Stimulated activated CD4-positive, alpha-beta T cell treated with anti-CD3 and anti-CD28 coated beads, Interleukin-1b, Interleukin-23, amount 100 ng/mL, for 48 hours (primary cell): Measurements from ENCODE around the gene SMCO3.
A peak's percentile ranks its signal among the peaks of the same experiment; 100 is the strongest.
"Not testable (repeated sequence)": the region's sequence is repeated elsewhere in the genome, so short reads cannot be mapped to it uniquely, and the experiment has no call there.

Source experiments
- DNase-seq: peaks from one replicate; pipeline ENCODE4 v3.0.0-alpha.2; 2020

The SMCO3 gene

DNA sequence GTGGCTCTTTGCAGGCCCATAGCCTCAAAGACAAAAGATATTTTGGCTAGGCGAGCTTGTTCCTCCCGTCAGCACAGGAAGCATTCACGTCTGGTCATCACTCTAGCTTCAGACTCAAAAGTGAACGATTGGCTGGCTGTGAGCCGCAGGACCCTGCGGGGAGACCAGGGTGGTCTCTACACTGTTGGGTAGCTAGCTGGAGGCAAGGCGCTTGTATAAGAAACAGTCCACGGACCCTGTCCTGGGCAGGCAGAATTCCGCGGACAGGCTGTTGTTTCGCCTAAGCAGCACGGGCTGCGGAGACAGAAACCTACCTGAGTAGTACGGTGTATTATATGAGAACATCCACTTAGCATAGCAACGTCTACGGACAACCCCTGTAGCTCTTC, 40.3 kb downstream of the SMCO3 start:
- no peak for DNase-seq

DNA sequence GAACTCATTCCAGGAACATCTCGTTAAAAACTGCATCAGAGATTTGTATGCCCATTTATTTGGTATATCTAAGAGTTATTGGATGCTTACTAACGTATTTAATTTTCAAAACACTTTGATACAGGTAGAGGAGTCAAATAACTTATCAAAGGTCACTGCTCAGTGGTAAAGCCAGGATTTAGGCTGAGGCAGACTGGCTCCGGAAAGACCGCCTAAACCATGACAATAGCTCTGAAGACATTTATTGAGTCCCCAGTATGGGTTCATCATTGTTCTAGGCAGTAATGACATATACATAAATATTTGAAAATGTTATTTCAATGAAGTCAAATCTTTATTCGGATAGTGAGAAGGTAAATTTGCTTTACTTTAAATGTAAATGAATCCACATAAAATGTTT, 41.0 kb downstream of the SMCO3 start:
- no peak for DNase-seq

DNA sequence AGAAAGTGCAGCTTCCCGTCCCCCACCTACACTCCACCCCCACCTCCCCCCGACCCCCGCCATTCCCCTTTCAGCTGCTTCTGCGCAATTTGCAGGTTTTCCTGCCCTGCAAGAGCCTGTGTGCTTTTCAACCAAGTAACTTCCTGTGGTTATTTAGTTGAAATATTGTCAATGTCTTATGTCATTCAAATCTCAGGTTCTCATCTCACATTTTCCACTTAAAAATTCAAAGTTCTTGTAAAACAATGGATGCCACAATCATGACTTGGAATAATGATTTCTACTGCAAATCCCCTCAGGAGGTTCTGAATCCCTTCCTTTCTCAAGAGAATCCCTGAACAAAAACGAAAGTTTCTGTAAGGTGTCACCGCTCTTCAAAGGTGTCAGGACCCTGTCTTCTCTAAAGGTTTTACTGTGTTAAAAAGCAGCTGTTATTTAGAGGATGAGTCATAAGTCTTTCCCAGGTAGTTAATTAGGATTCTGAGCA, 42.3 kb downstream of the SMCO3 start:
- DNase-seq: peak; percentile 12

DNA sequence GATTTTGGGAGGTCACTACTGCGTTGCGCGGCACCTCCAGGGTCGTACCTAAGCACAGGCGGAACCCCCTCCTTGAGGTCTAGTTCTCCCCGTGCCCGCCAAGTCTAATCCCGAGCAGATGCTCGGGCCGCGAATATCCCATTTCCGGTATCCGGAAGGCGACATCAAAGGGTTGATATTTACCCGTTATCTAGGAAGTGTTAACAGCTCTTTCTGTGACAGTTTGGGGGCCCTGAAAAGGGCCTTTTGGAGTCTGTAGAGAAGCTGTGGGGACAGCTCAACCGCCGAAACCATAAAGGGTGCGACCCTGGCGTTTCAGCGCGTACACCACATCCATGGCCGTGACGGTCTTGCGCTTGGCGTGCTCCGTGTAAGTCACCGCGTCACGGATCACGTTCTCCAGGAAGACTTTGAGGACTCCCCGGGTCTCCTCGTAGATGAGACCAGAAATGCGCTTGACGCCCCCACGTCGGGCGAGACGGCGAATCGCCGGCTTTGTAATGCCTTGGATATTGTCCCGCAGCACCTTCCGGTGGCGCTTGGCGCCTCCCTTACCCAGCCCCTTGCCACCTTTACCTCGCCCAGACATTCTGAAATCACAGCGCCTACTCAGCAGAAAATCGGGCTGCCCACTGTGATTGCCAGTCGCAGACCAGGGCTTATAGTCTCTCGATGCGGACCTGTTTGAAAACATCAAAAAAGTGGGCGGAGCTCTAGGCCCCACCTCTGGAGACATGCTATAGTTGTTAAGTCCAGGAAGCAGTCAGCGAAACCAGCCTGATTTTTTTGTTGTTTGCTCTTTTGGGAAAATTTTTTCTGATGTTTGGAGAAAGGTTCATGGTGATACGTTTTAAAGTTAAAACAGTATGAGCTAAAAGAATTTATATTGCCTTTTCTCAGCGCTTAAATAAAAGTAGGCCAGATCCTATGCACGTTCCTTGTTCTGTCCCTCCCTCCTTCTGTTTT, 43.2 kb downstream of the SMCO3 start:
- DNase-seq: peak; percentile 95

DNA sequence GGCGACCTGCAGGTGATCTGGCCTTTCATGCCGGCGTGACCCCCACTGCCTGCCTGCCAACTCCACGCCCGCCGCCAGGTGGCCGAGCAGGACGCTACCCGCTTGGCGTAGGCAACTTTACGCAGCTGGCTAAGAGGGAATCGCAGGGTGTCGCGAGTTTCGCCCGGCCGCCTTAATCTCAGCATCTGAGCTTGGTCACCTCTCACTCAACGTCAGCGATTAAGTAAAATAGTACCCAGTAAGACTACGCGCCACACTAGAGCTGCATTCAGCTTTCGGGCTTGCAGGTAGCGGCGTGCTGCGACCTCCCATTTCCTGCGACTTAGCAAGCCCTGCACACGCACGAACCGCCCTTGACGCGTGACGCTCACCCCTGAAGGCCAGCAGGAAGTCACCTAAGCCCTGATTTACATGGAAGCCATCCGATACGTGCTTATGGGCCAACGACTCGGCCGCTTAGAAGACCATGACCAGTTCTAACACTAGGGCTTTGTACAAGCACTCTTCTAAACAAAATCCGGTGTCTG, 44.0 kb downstream of the SMCO3 start:
- DNase-seq: peak; percentile 92

DNA sequence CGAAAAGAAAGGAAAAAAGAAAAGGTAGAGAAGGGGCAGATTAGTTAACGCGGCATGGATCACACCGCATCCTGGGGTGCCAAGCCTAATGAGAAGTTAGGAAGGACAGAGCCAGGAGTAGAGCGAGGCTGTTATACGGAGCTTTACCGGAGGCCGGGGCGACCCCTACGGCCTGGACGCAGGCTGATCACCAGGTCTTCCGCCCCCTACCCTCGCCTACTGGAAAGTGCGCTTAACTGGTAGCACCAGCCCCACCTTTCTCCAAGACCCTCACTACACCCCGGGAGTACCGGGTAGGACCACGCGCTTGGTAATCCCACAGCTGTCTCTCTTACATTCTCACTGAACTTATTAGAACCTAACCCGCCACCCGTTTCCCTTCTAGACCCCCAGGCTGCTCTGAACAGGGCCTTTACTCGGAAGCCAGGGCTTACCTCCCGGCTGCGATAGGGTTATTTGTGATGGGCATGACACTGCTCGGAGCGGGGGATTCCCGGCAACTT, 44.5 kb downstream of the SMCO3 start:
- no peak for DNase-seq

DNA sequence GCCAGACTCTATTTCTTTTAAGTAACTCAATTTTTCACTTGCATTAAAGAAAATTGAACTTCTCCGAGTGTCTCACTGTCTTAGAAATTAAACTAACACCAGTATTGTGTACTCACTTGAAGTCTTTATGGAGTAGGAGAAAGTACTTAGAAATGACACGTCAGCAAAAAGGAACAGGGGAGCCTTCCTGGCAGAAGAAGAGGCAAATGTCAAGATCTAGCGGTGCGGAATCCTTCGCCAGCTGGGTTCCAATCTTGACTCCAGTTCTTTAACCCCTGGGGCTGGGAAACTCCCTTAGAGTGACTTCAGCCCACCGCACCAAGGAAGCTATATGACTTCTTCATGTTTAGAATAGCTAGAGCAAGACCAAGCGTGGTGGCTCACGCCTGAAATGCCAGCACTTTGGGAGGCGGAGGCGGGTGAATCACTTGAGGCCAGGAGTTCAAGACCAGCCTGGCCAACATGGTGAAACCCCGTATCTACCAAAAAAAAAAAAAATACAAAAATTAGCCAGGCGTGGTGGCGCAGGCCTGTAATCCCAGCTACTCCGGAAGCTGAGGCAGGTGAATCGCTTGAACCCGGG, 45.1 kb downstream of the SMCO3 start:
- DNase-seq: peak; percentile 66

DNA sequence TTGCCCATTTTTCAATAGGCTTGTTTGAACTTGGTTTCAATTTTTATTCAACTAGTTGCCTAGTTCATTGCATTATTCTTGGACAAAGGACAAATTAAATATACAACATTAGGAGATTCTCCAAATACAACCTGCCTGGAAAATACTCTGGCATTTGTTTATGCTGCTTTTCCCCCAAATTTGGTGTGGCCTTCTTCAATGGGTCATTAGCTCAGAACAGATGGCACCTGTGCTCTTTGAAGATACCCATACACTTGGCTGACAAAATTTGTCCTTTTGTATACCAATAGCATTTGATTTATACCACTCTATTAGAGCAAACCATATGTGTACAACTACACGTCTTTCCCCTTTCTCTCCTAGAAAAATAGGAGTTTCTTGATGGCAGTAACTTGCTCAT, 46.4 kb downstream of the SMCO3 start:
- no peak for DNase-seq

DNA sequence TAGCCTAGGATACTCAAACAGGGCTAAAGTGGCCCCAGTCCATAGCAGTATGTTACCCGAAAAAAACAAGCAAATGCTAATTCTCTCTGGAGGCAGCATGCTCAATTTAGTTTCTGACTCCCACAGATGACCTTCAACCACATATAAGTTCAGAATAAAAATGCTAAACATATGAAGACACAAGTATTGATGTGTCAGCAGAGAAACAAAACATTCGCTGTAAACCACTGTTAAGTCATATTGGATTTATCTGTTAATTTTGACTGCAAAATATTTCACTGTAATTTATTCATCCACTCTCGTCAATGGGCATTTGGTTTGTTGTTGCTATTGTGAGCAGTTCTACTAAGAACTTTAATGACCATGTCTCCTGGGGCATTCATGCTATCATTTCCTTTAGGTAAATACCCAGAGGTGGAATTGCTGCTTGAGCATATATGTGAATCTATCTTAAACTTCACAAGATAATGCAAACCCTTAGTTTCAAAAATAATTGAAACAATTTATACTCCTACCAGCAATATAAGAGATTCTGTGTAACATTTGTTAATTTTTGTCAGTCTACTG, 47.2 kb downstream of the SMCO3 start:
- DNase-seq: no peak

DNA sequence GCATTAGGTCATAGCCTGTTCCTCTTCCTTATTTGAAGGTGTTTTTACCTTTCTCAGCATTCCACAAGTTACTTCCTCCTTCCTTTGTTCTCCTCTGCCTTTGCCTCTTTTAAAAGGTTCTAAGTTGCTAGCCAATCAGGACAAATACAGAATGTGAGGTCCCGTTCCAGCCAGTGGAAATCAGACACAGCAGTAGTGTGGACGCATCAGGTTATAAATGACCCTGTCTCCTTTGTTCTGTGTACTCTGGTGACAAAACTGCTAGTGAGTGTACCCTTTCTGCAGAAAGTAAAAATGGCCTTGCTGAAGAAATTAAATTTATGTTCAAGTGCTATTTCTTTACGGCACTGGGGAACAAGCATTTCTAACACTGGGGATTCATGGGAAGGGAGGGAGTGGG, 48.0 kb downstream of the SMCO3 start:
- not testable (repeated sequence) for DNase-seq

DNA sequence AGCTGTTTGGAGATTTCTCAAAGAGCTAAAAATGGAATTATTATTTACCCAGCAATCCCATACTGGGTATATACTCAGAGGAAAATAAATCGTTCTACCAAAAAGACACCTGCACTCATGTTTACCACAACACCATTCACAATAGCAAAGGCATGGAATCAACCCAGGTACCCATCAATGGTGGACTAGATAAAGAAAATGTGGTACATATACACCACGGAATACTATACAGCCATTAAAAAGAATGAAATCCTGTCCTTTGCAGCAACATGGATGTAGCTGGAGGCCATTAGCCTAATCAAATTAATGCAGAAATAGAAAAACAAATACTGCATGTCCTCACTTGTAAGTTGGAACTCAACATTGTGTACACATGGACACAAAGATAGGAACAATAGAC, 48.6 kb downstream of the SMCO3 start:
- DNase-seq: no peak

DNA sequence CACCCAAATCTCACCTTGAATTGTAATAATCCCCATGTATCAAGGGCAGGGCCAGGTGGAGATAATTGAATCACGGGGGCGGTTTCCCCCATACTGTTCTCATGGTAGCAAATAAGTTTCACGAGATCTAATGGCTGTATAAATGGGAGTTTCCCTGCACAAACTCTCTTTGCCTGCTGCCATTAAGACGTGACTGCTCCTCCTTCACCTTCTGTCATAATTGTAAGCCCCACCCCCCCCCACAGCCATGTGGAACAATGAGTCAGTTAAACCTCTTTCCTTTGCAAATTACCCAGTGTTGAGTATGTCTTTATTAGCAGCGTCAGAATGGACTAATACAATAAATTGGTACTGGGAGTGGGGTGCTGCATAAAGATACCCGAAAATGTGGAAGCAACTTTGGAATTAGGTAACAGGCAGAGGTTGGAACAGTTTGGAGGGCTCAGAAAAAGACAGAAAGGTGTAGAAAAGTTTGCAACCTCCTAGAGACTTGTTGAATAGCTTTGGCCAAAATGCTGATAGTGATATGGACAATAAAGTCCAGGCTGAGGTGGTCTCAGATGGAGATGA, 54.2 kb downstream of the SMCO3 start:
- DNase-seq: not testable (repeated sequence)

DNA sequence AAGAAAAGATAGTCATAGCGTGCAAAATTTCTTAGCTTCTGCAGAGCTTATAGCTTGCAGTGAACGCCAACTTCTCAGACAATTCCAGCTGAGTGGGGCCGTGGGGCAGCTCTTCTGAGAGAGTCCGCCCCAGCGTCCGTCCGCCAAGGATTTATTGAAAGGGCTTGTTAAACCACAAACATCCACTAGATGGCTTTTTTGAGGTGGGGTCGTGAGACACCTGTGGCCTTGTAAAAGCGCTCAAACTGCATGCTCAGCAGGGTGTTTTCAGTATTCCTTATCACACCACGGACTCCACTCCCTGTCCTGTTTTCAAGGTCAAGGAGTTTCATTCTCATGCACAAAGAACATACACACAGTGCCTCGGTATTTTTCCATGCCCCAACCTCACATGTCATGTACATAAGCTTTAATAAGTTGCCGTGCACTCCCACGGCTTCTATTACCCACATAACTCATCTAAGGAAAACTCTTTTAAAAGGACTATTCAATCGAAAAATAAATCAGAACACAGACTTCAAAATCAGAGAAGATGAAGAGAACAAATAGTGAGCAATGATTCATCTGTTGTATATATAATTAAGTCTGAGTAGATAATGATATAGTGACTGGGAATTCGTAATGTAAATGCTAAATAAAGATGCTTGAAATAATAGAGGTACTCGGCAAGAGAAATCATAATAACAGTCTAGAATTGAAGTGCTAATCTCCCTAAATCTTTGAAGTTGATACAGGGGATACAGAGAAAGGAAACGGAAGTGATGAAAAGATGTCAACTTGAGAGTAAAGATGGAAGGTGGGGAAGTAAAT, 57.4 kb downstream of the SMCO3 start:
- DNase-seq: no peak
